Measurements from ENCODE around the gene GAREM2.
"Not testable (repeated sequence)": the region's sequence is repeated elsewhere in the genome, so short reads cannot be mapped to it uniquely, and the experiment has no call there.

GRCh38 chr2:26166541-26166940 lies 6.3 kb upstream of the GAREM2 start:
- not testable (repeated sequence) for TF ChIP-seq POLR2A (IDR thresholded peaks at IDR 0.05; ENCODE audit: extremely low read depth, insufficient read length); CTCF (IDR thresholded peaks at IDR 0.05; ENCODE audit: low read depth, low read length)

Data from NB4 (cell line).